SK-N-SH treated with all-trans-retinoic acid at 6 μM for 48 hours (cell line): Measurements from ENCODE around the gene PLXNA4.

Experiments
- ATAC-seq: fragments of 200-7000 bp; cut with Tn5 transposase; 3 replicates; pipeline ENCODE4 v1.9.1; 2020; ENCODE audit warnings: mild to moderate bottlenecking, moderate library complexity
- CSDC2 ChIP-seq: fragments of 250-450 bp; sonication (Bioruptor Pico); IDR thresholded peaks from 2 replicates; pipeline ENCODE4 v1.5.0; 2020; ENCODE audit warnings: mild to moderate bottlenecking, moderate library complexity
- ESRRG ChIP-seq: fragments of 250-450 bp; sonication (Bioruptor Pico); IDR thresholded peaks from 2 replicates; pipeline ENCODE4 v1.6.1; 2021; ENCODE audit warnings: mild to moderate bottlenecking
- GLIS3 ChIP-seq: fragments of 250-450 bp; sonication (Bioruptor Pico); IDR thresholded peaks from 2 replicates; pipeline ENCODE4 v1.5.0; 2020; ENCODE audit warnings: mild to moderate bottlenecking, moderate library complexity
- ISL1 ChIP-seq: fragments of 250-450 bp; sonication (Bioruptor Pico); IDR thresholded peaks from 2 replicates; pipeline ENCODE4 v2.1.2; 2022; ENCODE audit warnings: mild to moderate bottlenecking, moderate library complexity
- OSR1 ChIP-seq: fragments of 250-450 bp; sonication (Bioruptor Pico); IDR thresholded peaks from 2 replicates; pipeline ENCODE4 v1.8.0; 2022; ENCODE audit warnings: moderate library complexity, mild to moderate bottlenecking, inconsistent platforms
- PATZ1 ChIP-seq: fragments of 250-450 bp; sonication (Bioruptor Pico); IDR thresholded peaks from 2 replicates; pipeline ENCODE4 v1.8.0; 2020; ENCODE audit warnings: mild to moderate bottlenecking, moderate library complexity, borderline replicate concordance
- POU6F1 ChIP-seq: fragments of 250-450 bp; sonication (Bioruptor Pico); IDR thresholded peaks from 2 replicates; pipeline ENCODE4 v1.8.0; 2021; ENCODE audit warnings: low read depth, mild to moderate bottlenecking, moderate library complexity, borderline replicate concordance
- PPARA ChIP-seq: fragments of 250-450 bp; sonication (Bioruptor Pico); IDR thresholded peaks from 2 replicates; pipeline ENCODE4 v1.5.0; 2020; ENCODE audit warnings: mild to moderate bottlenecking, borderline replicate concordance
- RARB ChIP-seq: fragments of 250-450 bp; sonication (Bioruptor Pico); IDR thresholded peaks from 2 replicates; pipeline ENCODE4 v1.8.0; 2021; ENCODE audit warnings: mild to moderate bottlenecking, moderate library complexity
- SNAI2 ChIP-seq: fragments of 250-450 bp; sonication (Bioruptor Pico); IDR thresholded peaks from 2 replicates; pipeline ENCODE4 v1.5.0; 2020; ENCODE audit warnings: mild to moderate bottlenecking, moderate library complexity
- TOX ChIP-seq: fragments of 250-450 bp; sonication (Bioruptor Pico); IDR thresholded peaks from 2 replicates; pipeline ENCODE4 v1.8.0; 2021; ENCODE audit warnings: mild to moderate bottlenecking, moderate library complexity, borderline replicate concordance
- TSHZ2 ChIP-seq: fragments of 250-450 bp; sonication (Bioruptor Pico); IDR thresholded peaks from 2 replicates; pipeline ENCODE4 v1.5.0; 2020; ENCODE audit warnings: mild to moderate bottlenecking, moderate library complexity
- ZC3H10 ChIP-seq: fragments of 250-450 bp; sonication (Bioruptor Pico); IDR thresholded peaks from 2 replicates; pipeline ENCODE4 v1.5.1; 2021; ENCODE audit warnings: mild to moderate bottlenecking, moderate library complexity
- ZFP3 ChIP-seq: fragments of 250-450 bp; sonication (Bioruptor Pico); IDR thresholded peaks from 2 replicates; pipeline ENCODE4 v1.5.0; 2020; ENCODE audit warnings: mild to moderate bottlenecking, moderate library complexity
- ZFP30 ChIP-seq: fragments of 450-650 bp; formaldehyde crosslinking; IDR thresholded peaks from 2 replicates; pipeline ENCODE4 v1.5.0; 2022; ENCODE audit warnings: mild to moderate bottlenecking, moderate library complexity
- ZNF565 ChIP-seq: fragments of 450-650 bp; formaldehyde crosslinking; conservative IDR thresholded peaks from 2 replicates; pipeline ENCODE4 v1.5.0; 2020; ENCODE audit warnings: low read depth, mild to moderate bottlenecking, moderate library complexity
- ZNF70 ChIP-seq: fragments of 450-650 bp; formaldehyde crosslinking; IDR thresholded peaks from 2 replicates; pipeline ENCODE4 v1.5.0; 2020; ENCODE audit warnings: mild to moderate bottlenecking, moderate library complexity
- ZNF8 ChIP-seq: fragments of 450-650 bp; formaldehyde crosslinking; IDR thresholded peaks from 2 replicates; pipeline ENCODE4 v1.5.0; 2020; ENCODE audit warnings: mild to moderate bottlenecking, moderate library complexity

PLXNA4 gene

GRCh38 chr7:132077971-132078685 is 498.1 kb downstream of the PLXNA4 start:
- no peak for TF ChIP-seq ZNF565 (CRISPR knock-in tag)
- TF ChIP-seq TSHZ2: no peak
- TF ChIP-seq ZFP3: no peak
- TF ChIP-seq RARB (CRISPR knock-in tag): no peak
- TF ChIP-seq PPARA (CRISPR knock-in tag): no peak
- TF ChIP-seq ZFP30 (CRISPR knock-in tag): no peak
- TF ChIP-seq SNAI2 (CRISPR knock-in tag): no peak
- no peak for TF ChIP-seq ESRRG (CRISPR knock-in tag)
- no peak for TF ChIP-seq OSR1 (CRISPR knock-in tag)
- ATAC-seq: no peak

GRCh38 chr7:132076301-132077035 is 499.8 kb downstream of the PLXNA4 start:
- TF ChIP-seq POU6F1 (CRISPR knock-in tag): no peak
- TF ChIP-seq CSDC2: no peak
- TF ChIP-seq ESRRG (CRISPR knock-in tag): no peak
- no peak for TF ChIP-seq TSHZ2
- no peak for TF ChIP-seq ZNF70 (CRISPR knock-in tag)
- TF ChIP-seq ZFP3: no peak
- TF ChIP-seq TOX (CRISPR knock-in tag): no peak
- TF ChIP-seq ISL1 (CRISPR knock-in tag): no peak
- no peak for TF ChIP-seq RARB (CRISPR knock-in tag)
- no peak for TF ChIP-seq ZC3H10
- TF ChIP-seq ZNF8 (CRISPR knock-in tag): no peak
- no peak for ATAC-seq

GRCh38 chr7:132075515-132075914 is 500.8 kb downstream of the PLXNA4 start:
- no peak for ATAC-seq
- TF ChIP-seq GLIS3 (CRISPR knock-in tag): no peak
- no peak for TF ChIP-seq ZNF70 (CRISPR knock-in tag)
- no peak for TF ChIP-seq CSDC2
- TF ChIP-seq PPARA (CRISPR knock-in tag): no peak
- no peak for TF ChIP-seq ESRRG (CRISPR knock-in tag)
- TF ChIP-seq ZFP3: no peak
- no peak for TF ChIP-seq PATZ1 (CRISPR knock-in tag)
- TF ChIP-seq OSR1 (CRISPR knock-in tag): no peak
